C4-2B (cell line): ENCODE results near the gene NLGN1.
A peak's percentile ranks its signal among the peaks of the same experiment; 100 is the strongest.
"Not testable (repeated sequence)": the region's sequence is repeated elsewhere in the genome, so short reads cannot be mapped to it uniquely, and the experiment has no call there.

Experiments used
- H3K27ac ChIP-seq: fragments of 450-650 bp; 2 replicates; pipeline ENCODE4 v1.5.1; 2017
- ZFX ChIP-seq: fragments of 450-650 bp; IDR thresholded peaks from 2 replicates; pipeline ENCODE4 v1.6.1; 2017
- TF ChIP-seq, protein P1 (sequence below): fragments of 450-650 bp; conservative IDR thresholded peaks from 2 replicates; pipeline ENCODE4 v1.5.1; 2017; ENCODE audit warnings: mild to moderate bottlenecking

Gene NLGN1

GRCh38 chr3:174198199-174198598 is 800.7 kb downstream of the NLGN1 start:
- peak overlapping the region; percentile 97; the same call in 1 of the 2 replicates for H3K27ac ChIP-seq

GRCh38 chr3:174199696-174200095 is 802.2 kb downstream of the NLGN1 start:
- TF ChIP-seq, protein P1, sequence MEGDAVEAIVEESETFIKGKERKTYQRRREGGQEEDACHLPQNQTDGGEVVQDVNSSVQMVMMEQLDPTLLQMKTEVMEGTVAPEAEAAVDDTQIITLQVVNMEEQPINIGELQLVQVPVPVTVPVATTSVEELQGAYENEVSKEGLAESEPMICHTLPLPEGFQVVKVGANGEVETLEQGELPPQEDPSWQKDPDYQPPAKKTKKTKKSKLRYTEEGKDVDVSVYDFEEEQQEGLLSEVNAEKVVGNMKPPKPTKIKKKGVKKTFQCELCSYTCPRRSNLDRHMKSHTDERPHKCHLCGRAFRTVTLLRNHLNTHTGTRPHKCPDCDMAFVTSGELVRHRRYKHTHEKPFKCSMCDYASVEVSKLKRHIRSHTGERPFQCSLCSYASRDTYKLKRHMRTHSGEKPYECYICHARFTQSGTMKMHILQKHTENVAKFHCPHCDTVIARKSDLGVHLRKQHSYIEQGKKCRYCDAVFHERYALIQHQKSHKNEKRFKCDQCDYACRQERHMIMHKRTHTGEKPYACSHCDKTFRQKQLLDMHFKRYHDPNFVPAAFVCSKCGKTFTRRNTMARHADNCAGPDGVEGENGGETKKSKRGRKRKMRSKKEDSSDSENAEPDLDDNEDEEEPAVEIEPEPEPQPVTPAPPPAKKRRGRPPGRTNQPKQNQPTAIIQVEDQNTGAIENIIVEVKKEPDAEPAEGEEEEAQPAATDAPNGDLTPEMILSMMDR: no peak
- TF ChIP-seq ZFX: no peak
- peak overlapping the region; percentile 97; the same call in 1 of the 2 replicates for H3K27ac ChIP-seq

More at GRCh38 chr3:174198199-174198598, 800.7 kb downstream of the NLGN1 start:
- TF ChIP-seq ZFX: no peak
- TF ChIP-seq, protein P1: no peak

DNA sequence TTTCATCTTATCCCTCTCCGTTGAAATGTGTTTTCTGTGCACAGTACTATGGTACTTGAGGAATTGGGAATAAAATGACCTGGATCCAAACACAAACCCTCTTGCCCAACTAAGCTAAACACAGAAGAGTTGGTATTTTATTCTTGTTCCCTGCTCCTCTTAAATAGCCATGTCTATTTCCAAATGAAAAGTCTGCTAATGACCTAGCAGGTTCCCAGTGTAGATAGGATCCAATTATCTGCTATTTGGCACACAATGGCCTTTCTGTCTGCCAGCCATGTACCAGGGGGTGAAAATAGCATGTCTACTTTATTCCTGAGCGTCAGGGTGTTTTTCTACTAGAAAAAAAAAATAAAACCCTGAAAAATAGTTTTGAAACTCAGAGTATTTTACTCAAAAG is 804.6 kb downstream of the NLGN1 start:
- TF ChIP-seq, protein P1: no peak
- no peak for TF ChIP-seq ZFX

GRCh38 chr3:174202561-174202960 is 805.0 kb downstream of the NLGN1 start:
- TF ChIP-seq, protein P1: no peak
- no peak for TF ChIP-seq ZFX

More for the DNA sequence above, 804.6 kb downstream of the NLGN1 start:
- H3K27ac ChIP-seq: no peak overlapping the region

DNA sequence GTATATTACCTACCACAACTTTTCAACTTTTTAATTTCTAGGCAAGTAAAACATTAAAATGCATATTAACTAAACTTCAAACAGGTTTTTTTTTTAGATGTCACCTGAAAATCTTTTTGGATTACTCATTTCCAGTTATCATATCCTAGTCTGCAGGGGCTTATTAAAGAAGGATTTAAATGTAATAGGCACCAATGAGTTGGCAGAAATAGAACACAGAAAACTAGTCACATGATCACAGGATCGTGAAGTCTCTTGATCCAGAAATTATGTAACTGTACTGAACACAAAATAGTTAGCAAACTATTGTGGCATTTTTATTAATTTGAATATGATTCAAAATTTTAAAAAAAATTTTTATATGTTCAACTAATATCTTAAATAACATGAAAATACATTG is 807.2 kb downstream of the NLGN1 start:
- no peak for TF ChIP-seq ZFX
- TF ChIP-seq, protein P1: no peak
- no peak overlapping the region for H3K27ac ChIP-seq

More at GRCh38 chr3:174202561-174202960, 805.0 kb downstream of the NLGN1 start:
- H3K27ac ChIP-seq: no peak overlapping the region

GRCh38 chr3:174206607-174207192 is 809.2 kb downstream of the NLGN1 start:
- H3K27ac ChIP-seq: peak overlapping the region; percentile 18; the same call in 1 of the 2 replicates
- TF ChIP-seq ZFX: no peak
- TF ChIP-seq, protein P1: no peak

DNA sequence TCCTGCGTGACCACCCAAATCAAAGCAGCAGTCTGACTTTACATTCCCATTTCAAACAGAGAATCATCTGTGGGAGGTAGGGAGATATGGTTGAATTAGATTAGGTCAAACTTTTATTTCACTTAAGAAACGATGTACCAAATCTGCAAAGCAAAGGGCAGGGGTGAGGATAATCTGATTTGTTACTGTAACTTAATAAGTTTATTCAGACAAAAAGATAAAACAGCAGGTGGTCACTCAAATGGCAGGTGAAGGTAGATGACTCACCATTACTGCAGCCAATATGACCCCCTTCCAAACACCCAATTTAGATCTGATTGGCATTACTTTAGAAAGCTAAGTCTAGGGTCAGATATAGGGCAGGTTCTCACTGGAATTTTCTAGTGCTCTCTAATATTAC is 810.6 kb downstream of the NLGN1 start:
- TF ChIP-seq, protein P1: no peak
- TF ChIP-seq ZFX: no peak
- no peak overlapping the region for H3K27ac ChIP-seq

GRCh38 chr3:174211896-174212295 is 814.4 kb downstream of the NLGN1 start:
- not testable (repeated sequence) for H3K27ac ChIP-seq
